ENCODE results near the gene GABRB2.
"Not testable (repeated sequence)": the region's sequence is repeated elsewhere in the genome, so short reads cannot be mapped to it uniquely, and the experiment has no call there.

GABRB2 gene

DNA sequence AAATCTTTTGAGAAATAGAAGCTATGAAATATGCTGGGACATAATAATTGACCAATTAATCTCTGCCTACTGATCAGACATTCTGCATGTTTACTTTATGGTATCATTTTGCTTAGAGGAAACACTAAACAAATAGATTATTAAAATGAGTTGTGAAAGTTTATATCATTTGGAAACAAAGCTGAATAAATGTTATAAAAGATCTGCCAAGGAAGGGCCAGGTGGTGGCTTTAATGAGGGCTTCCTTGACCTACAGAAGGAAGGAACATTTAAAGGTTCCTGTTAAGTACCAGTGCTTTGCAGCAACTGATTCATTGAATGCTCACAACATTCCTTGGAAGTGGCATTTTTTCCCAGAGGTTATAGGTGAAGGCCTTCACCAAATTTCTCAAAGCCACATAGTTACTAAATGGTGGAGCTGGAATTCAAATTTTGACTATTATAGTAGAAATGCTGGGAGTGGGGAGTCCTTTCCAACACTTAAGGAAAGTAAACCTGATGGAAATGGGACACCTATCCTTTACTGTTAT is 250.7 kb downstream of the GABRB2 start:
- DNase-seq = no peak

DNA sequence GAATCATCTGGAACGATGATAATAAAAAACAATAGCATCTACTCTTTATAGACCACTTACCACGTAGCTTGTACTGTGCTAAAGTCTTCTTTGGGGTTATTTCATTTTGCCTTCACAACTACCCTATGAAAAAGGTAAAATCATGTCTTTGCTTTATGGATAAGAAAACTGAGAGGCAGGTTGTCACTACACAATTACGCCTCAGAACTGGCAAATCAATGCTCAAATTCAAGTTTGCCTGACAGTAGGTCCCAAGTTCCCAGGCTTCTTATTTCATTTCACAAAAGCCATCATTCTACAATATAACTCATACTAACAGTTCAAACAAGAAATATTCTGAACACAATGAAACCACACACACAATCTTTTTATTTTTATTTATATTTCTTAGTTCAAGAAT is 258.5 kb downstream of the GABRB2 start:
- no peak for DNase-seq

GRCh38 chr5:161287436-161287835 is 259.1 kb downstream of the GABRB2 start:
- DNase-seq = no peak

DNA sequence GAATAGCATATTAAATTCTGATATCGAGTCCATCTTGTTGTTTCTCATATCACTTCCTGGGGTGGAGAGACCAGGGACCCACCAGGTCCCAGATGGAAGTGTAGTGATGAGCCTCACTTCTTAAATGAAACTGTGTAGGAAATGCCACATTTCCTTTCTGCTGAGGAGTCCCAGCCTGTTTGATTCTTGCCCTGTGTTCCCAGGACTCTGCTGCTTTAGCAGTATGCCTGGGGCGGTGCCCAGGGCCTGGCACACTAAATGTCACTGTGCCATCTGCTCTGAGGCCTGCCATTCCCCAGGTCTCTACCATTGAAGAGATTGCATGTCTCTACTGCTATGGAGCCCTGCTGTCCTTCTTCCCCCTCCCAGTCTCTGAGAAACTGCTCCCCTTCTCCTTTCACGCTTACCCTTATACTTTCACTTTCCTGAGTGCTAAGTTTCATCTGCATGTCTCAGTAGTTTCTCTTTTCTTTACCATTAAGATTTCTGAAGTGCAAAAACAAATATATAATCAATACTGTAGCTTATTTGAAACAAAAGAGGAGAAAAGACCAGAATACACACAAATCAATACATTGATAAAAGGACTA is 260.4 kb downstream of the GABRB2 start:
- no peak for DNase-seq

- no peak for DNase-seq
These were observed 262.1 kb downstream of the GABRB2 start for GRCh38 chr5:161284445-161284844.

- DNase-seq = no peak
These were observed 263.2 kb downstream of the GABRB2 start for GRCh38 chr5:161283296-161283695.

- DNase-seq = no peak
These were observed 267.5 kb downstream of the GABRB2 start for GRCh38 chr5:161278739-161279660.

DNA sequence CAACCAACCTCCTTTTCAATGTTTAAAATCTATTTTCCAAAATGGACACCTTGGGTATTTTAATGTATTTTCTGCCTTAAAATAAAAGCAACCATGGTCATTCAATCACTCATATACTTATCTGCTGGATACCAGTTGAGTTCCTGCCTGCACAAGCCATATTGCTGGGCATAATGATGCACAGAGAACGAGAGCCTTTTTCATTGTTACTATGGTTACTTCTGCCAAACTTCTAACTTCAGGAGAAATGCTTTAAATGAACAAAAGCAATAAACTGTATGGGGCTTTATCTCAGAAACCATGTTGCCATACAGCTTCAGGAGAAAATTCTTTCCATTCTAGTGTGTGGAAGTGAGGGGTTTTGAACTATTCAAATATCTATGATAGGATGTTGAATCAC is 269.5 kb downstream of the GABRB2 start:
- DNase-seq = no peak

GRCh38 chr5:161274951-161275350 is 271.6 kb downstream of the GABRB2 start:
- DNase-seq = no peak

GRCh38 chr5:161273410-161273809 is 273.1 kb downstream of the GABRB2 start:
- no peak for DNase-seq

- DNase-seq = no peak
These were observed 274.7 kb downstream of the GABRB2 start for GRCh38 chr5:161271816-161272215.

DNA sequence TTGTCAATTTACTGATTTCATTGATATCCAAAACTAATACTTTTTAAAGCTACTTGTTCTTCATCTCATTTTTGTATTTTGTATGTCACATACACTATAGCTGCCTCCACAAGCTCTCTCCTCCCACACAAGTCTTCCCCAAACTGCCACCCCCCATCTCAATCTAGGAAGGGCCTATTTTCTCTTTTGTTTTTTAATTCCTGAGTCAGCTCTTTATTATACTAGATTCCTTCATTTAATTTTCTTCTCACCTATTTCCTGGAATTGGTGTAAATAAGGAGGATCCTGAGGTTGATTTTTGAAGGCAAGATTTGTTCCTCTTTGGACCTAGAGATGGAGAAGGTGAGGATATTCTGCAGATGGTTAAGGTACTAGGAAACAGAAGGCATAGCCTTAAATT is 277.4 kb downstream of the GABRB2 start:
- no peak for DNase-seq

GRCh38 chr5:161266954-161267353 is 279.6 kb downstream of the GABRB2 start:
- DNase-seq = no peak

GRCh38 chr5:161265006-161265405 is 281.5 kb downstream of the GABRB2 start:
- no peak for DNase-seq

DNA sequence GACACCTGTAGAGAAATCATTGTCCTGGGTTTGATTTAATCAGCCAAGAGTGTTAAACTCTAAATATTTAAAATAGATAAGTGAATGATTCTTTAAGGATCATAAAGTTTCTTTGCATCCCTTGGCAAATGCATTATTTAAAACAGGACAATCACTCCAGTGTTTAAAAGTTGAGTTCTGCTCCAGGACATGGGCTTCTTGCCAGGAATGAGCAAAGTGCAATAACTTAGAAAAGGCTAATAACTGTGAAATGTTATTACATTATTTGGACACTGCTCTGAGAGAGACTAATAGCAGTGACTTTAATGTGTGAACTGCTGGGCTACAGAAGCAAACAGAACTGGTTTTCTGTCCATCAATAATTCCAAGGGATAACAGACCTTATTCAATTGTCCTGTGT is 283.3 kb downstream of the GABRB2 start:
- no peak for DNase-seq

GRCh38 chr5:161261668-161262323 is 284.7 kb downstream of the GABRB2 start:
- no peak for DNase-seq

DNA sequence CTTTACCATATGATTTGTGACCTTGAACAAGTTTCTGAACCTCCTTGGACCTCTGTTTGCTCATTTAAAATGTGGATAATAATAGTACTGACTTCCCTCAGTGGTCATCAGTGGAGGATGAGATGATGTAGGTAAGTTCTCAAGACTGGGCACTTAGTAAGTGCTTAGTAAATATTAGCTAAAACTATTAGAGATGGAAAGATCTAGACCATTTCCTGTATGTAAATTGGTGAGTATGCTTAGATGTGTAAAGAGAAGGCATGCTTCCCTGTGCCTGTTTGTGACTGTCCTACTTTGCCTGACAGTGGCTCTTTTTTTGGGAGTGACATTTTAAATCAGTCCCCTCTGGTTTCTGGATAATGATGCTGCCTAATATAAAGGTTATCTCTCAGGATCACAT is 288.1 kb downstream of the GABRB2 start:
- no peak for DNase-seq

GRCh38 chr5:161256957-161257356 is 289.6 kb downstream of the GABRB2 start:
- no peak for DNase-seq

DNA sequence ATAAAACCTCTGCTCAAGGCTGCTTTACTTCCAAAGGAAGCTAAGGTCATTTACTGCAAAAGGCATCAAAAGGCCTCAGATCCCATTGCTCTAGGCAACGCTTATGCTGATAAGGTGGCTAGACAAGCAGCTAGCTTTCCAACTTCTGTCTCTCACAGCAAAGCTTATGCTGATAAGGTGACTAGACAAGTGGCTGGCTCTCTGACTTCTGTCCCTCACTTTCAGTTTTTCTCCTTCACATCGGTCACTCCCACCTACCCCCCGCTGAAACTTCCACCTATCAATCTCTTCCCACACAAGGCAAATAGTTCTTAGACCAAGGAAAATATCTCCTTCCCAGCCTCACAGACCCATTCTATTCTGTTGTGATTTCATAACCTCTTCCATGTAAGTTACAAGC is 293.6 kb downstream of the GABRB2 start:
- not testable (repeated sequence) for DNase-seq

DNA sequence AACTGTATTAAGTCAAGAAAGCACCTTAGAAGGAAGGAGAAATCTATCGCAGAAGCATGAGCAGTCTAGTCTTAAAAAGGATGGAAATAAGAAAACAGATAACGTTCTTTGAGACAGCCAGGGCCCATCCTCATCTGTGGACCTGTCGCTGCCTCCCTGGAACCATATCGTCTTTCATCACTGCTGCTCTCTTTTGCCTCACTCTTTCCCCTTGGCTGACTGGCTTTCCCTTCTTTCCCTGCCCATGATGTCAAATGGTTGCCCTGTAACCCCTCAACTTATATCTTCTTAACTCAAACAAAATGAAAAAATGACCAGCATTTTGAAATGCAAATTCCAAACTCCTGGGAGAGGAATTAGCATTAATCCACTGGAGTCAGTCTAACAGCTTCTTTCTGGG is 299.8 kb downstream of the GABRB2 start:
- no peak for DNase-seq

- DNase-seq = not testable (repeated sequence)
These were observed 300.7 kb downstream of the GABRB2 start for GRCh38 chr5:161245846-161246245.
